ENCODE data around the gene RDH16. TPM values are rescaled to one million over a fixed set of nuclear protein-coding genes. Genes with fewer than 3 reads are reported as not detected.

RDH16 gene
- total RNA-seq, 2 donors from 2014 or later: 0.16 TPM; not detected in 1

GRCh38 chr12:56991319-56992246, 34.2 kb upstream of the RDH16 start:
- peaks cover 0 to 32% of the 10 kb centered on the region in 2 donors for H3K4me1 ChIP-seq
- no peak overlapping the region for H3K27ac ChIP-seq
- H3K4me3 ChIP-seq: no peak overlapping the region

GRCh38 chr12:56990648-56991318, 33.4 kb upstream of the RDH16 start:
- Histone ChIP-seq H3K36me3 (no peaks in the 10 kb centered on the region), H3K27me3 (no peaks in the 10 kb centered on the region), H3K9me3 (no peaks in the 10 kb centered on the region), H3K4me3 (no peak overlapping the region), H3K4me1 (peaks cover 0 to 32% of the 10 kb centered on the region in 2 donors), H3K27ac (no peak overlapping the region)
- no peak for DNase-seq (ENCODE audit: low spot score)
- no peak for TF ChIP-seq CTCF (IDR thresholded peaks at IDR 0.05)

More at GRCh38 chr12:56991319-56992246, 34.2 kb upstream of the RDH16 start:
- no peaks in the 10 kb centered on the region for H3K9me3 ChIP-seq
- no peaks in the 10 kb centered on the region for H3K36me3 ChIP-seq
- no peak for TF ChIP-seq CTCF (IDR thresholded peaks at IDR 0.05)
- DNase-seq (ENCODE audit: low spot score): no peak
- no peaks in the 10 kb centered on the region for H3K27me3 ChIP-seq

- no peaks in the 10 kb centered on the region for H3K9me3 ChIP-seq
- H3K4me1 ChIP-seq: peaks cover 0 to 32% of the 10 kb centered on the region in 2 donors
- no peak overlapping the region for H3K27ac ChIP-seq
- H3K27me3 ChIP-seq: no peaks in the 10 kb centered on the region
- H3K4me3 ChIP-seq: no peak overlapping the region
- no peak for DNase-seq (ENCODE audit: low spot score)
- no peaks in the 10 kb centered on the region for H3K36me3 ChIP-seq
- TF ChIP-seq CTCF (IDR thresholded peaks at IDR 0.05): no peak
Observed at GRCh38 chr12:56989861-56990610, 32.6 kb upstream of the RDH16 start.

- Histone ChIP-seq H3K27me3 (no peaks in the 10 kb centered on the region), H3K4me1 (peaks cover 0 to 32% of the 10 kb centered on the region in 2 donors), H3K4me3 (no peak overlapping the region), H3K9me3 (no peaks in the 10 kb centered on the region), H3K36me3 (no peaks in the 10 kb centered on the region), H3K27ac (peak overlapping the region in 1 of 2 donors; percentile 41)
- DNase-seq (ENCODE audit: low spot score): no peak
- no peak for TF ChIP-seq CTCF (IDR thresholded peaks at IDR 0.05)
Observed at GRCh38 chr12:56988207-56988739, 30.9 kb upstream of the RDH16 start.

- TF ChIP-seq CTCF (IDR thresholded peaks at IDR 0.05): peak; percentile 94 to 96
Observed at GRCh38 chr12:56987551-56988053, 30.2 kb upstream of the RDH16 start.

More at GRCh38 chr12:56987551-56988053, 30.2 kb upstream of the RDH16 start:
- Histone ChIP-seq H3K27me3 (no peaks in the 10 kb centered on the region), H3K9me3 (no peaks in the 10 kb centered on the region), H3K27ac (no peak overlapping the region), H3K36me3 (no peaks in the 10 kb centered on the region), H3K4me3 (no peak overlapping the region), H3K4me1 (peaks cover 0 to 32% of the 10 kb centered on the region in 2 donors)
- DNase-seq (ENCODE audit: low spot score): peak; percentile 78

Measured in right atrium auricular region (tissue), 2 donors.